Measurements from ENCODE around the gene CLEC16A. TPM values are rescaled to one million over a fixed set of nuclear protein-coding genes. Genes with fewer than 3 reads are reported as not detected.

Gene CLEC16A
- total and polyA plus RNA-seq, 4 donors: 14.3 to 44.4 (median 26.4) TPM

GRCh38 chr16:10946308-10946707 lies 1.9 kb downstream of the CLEC16A start:
- H3K4me1 ChIP-seq (ENCODE audit: control insufficient read depth in 5 of 5, insufficient read depth in 5 of 5, low read length in 5 of 5): peaks cover 0 to 28% (median 22%) of the 10 kb centered on the region in 5 donors
- DNase-seq: peak in 2 of 3 donors; percentile 38 to 43
- 48 to 66% methylated on average over 5 of the region's 5 CpGs for WGBS, 2 donors
- H3K9me3 ChIP-seq (ENCODE audit: control insufficient read depth in 4 of 4, insufficient read depth in 3 of 4, low read length in 3 of 4): no peaks in the 10 kb centered on the region
- ATAC-seq (ENCODE audit: insufficient read depth, low FRiP score): no peak
- H3K36me3 ChIP-seq (ENCODE audit: control insufficient read depth in 4 of 4, insufficient read depth in 4 of 4, low read length in 4 of 4): no peaks in the 10 kb centered on the region
- H3K27me3 ChIP-seq (ENCODE audit: control insufficient read depth in 3 of 3, insufficient read depth in 3 of 3, low read length in 2 of 3): no peaks in the 10 kb centered on the region
- no peak overlapping the region for H3K9ac ChIP-seq (ENCODE audit: insufficient read depth in 1 of 2, low read length in 2 of 2)
- H3K4me3 ChIP-seq: no peak overlapping the region
- H3K27ac ChIP-seq (ENCODE audit: low read depth in 1 of 2, low read length in 1 of 2): peak overlapping the region in 1 of 2 donors; percentile 63
- no peak for TF ChIP-seq CTCF (IDR thresholded peaks at IDR 0.05; ENCODE audit: control extremely low read depth, extremely low read depth)

GRCh38 chr16:10947211-10947787 lies 2.9 kb downstream of the CLEC16A start:
- DNase-seq (no peak), ATAC-seq (ENCODE audit: insufficient read depth, low FRiP score) (no peak)
- no peak overlapping the region for H3K27ac ChIP-seq (ENCODE audit: low read depth in 1 of 2, low read length in 1 of 2)
- H3K4me3 ChIP-seq: no peak overlapping the region
- no peak overlapping the region for H3K9ac ChIP-seq (ENCODE audit: insufficient read depth in 1 of 2, low read length in 2 of 2)
- no peaks in the 10 kb centered on the region for H3K9me3 ChIP-seq (ENCODE audit: control insufficient read depth in 4 of 4, insufficient read depth in 3 of 4, low read length in 3 of 4)
- H3K4me1 ChIP-seq (ENCODE audit: control insufficient read depth in 5 of 5, insufficient read depth in 5 of 5, low read length in 5 of 5): peaks cover 0 to 28% (median 22%) of the 10 kb centered on the region in 5 donors
- H3K36me3 ChIP-seq (ENCODE audit: control insufficient read depth in 4 of 4, insufficient read depth in 4 of 4, low read length in 4 of 4): no peaks in the 10 kb centered on the region
- no peaks in the 10 kb centered on the region for H3K27me3 ChIP-seq (ENCODE audit: control insufficient read depth in 3 of 3, insufficient read depth in 3 of 3, low read length in 2 of 3)
- 79 to 90% methylated on average over 10 of the region's 10 CpGs for WGBS, 2 donors
- no peak for TF ChIP-seq CTCF (IDR thresholded peaks at IDR 0.05; ENCODE audit: control extremely low read depth, extremely low read depth)

GRCh38 chr16:10949424-10949970 lies 5.1 kb downstream of the CLEC16A start:
- TF ChIP-seq CTCF (IDR thresholded peaks at IDR 0.05; ENCODE audit: control extremely low read depth, extremely low read depth): no peak
- DNase-seq (no peak), ATAC-seq (ENCODE audit: insufficient read depth, low FRiP score) (no peak)
- 65 to 80% methylated on average over 6 to 7 of the region's 7 CpGs for WGBS, 2 donors
- no peaks in the 10 kb centered on the region for H3K36me3 ChIP-seq (ENCODE audit: control insufficient read depth in 4 of 4, insufficient read depth in 4 of 4, low read length in 4 of 4)
- H3K4me3 ChIP-seq: no peak overlapping the region
- peaks cover 0 to 20% (median 15%) of the 10 kb centered on the region in 5 donors for H3K4me1 ChIP-seq (ENCODE audit: control insufficient read depth in 5 of 5, insufficient read depth in 5 of 5, low read length in 5 of 5)
- H3K9me3 ChIP-seq (ENCODE audit: control insufficient read depth in 4 of 4, insufficient read depth in 3 of 4, low read length in 3 of 4): no peaks in the 10 kb centered on the region
- no peak overlapping the region for H3K9ac ChIP-seq (ENCODE audit: insufficient read depth in 1 of 2, low read length in 2 of 2)
- H3K27me3 ChIP-seq (ENCODE audit: control insufficient read depth in 3 of 3, insufficient read depth in 3 of 3, low read length in 2 of 3): no peaks in the 10 kb centered on the region
- no peak overlapping the region for H3K27ac ChIP-seq (ENCODE audit: low read depth in 1 of 2, low read length in 1 of 2)

Measured in lung (tissue), 12 donors.